Measurements from ENCODE around the gene BCL11A.

The BCL11A gene

GRCh38 chr2:60523963-60524362 lies 29.5 kb downstream of the BCL11A start:
- no peak for DNase-seq

GRCh38 chr2:60522462-60522861 lies 31.0 kb downstream of the BCL11A start:
- no peak for DNase-seq

- DNase-seq, result no peak
Observed at GRCh38 chr2:60521626-60522025, 31.8 kb downstream of the BCL11A start.

- DNase-seq, result no peak
Observed at GRCh38 chr2:60520917-60521539, 32.4 kb downstream of the BCL11A start.

- DNase-seq, result no peak
Observed at GRCh38 chr2:60520151-60520876, 33.1 kb downstream of the BCL11A start.

GRCh38 chr2:60519231-60519863 lies 34.1 kb downstream of the BCL11A start:
- no peak for DNase-seq

- no peak for DNase-seq
Observed at GRCh38 chr2:60518567-60518966, 34.9 kb downstream of the BCL11A start.

GRCh38 chr2:60517446-60517845 lies 36.0 kb downstream of the BCL11A start:
- no peak for DNase-seq

- DNase-seq, result no peak
Observed at GRCh38 chr2:60516826-60517225, 36.6 kb downstream of the BCL11A start.

GRCh38 chr2:60516383-60516811 lies 37.1 kb downstream of the BCL11A start:
- DNase-seq, result no peak

GRCh38 chr2:60515721-60516226 lies 37.7 kb downstream of the BCL11A start:
- DNase-seq, result no peak

GRCh38 chr2:60513996-60514395 lies 39.5 kb downstream of the BCL11A start:
- no peak for DNase-seq

GRCh38 chr2:60513191-60513590 lies 40.3 kb downstream of the BCL11A start:
- no peak for DNase-seq

GRCh38 chr2:60512641-60513040 lies 40.8 kb downstream of the BCL11A start:
- DNase-seq, result no peak

- no peak for DNase-seq
Observed at GRCh38 chr2:60512062-60512622, 41.3 kb downstream of the BCL11A start.

- no peak for DNase-seq
Observed at GRCh38 chr2:60510713-60511112, 42.7 kb downstream of the BCL11A start.

GRCh38 chr2:60509066-60509465 lies 44.4 kb downstream of the BCL11A start:
- no peak for DNase-seq

- DNase-seq, result no peak
Observed at GRCh38 chr2:60508339-60508917, 45.0 kb downstream of the BCL11A start.

- no peak for DNase-seq
Observed at GRCh38 chr2:60507211-60507965, 46.1 kb downstream of the BCL11A start.

- DNase-seq, result no peak
Observed at GRCh38 chr2:60505880-60506260, 47.6 kb downstream of the BCL11A start.

- no peak for DNase-seq
Observed at GRCh38 chr2:60505240-60505879, 48.1 kb downstream of the BCL11A start.

- no peak for DNase-seq
Observed at GRCh38 chr2:60504049-60504448, 49.4 kb downstream of the BCL11A start.
